Head of caudate nucleus (tissue), 42 donors: ENCODE data around the gene SF3B4.
"Not testable (repeated sequence)": the region's sequence is repeated elsewhere in the genome, so short reads cannot be mapped to it uniquely, and the experiment has no call there.

Experiments
- DNase-seq, 42 donors: peaks; one replicate each; pipeline versions ENCODE4 v3.0.0 to v3.0.0-alpha.2; 2020 to 2021; ENCODE audit warnings: mixed read lengths in 7 of 42
- intact Hi-C: fragments of 100-400 bp; cut with DNase I; formaldehyde crosslinking; loops from one replicate; pipeline ENCODE4 v1.15.0; 2022

Gene SF3B4, protein sequence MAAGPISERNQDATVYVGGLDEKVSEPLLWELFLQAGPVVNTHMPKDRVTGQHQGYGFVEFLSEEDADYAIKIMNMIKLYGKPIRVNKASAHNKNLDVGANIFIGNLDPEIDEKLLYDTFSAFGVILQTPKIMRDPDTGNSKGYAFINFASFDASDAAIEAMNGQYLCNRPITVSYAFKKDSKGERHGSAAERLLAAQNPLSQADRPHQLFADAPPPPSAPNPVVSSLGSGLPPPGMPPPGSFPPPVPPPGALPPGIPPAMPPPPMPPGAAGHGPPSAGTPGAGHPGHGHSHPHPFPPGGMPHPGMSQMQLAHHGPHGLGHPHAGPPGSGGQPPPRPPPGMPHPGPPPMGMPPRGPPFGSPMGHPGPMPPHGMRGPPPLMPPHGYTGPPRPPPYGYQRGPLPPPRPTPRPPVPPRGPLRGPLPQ

GRCh38 chr1:149927563-149928400 is at the start of gene SF3B4:
SF3B4 (minus strand) TSS chr1:149927803; CDS start chr1:149927759, 44 bp downstream.
- intact Hi-C loops = no loop called here
- DNase-seq = peak; percentile 95 to 99 (median 98)

- intact Hi-C loops = no loop called here
- no peak for DNase-seq
Measured at GRCh38 chr1:149977345-149977744, 49.7 kb upstream of the SF3B4 start.

DNA sequence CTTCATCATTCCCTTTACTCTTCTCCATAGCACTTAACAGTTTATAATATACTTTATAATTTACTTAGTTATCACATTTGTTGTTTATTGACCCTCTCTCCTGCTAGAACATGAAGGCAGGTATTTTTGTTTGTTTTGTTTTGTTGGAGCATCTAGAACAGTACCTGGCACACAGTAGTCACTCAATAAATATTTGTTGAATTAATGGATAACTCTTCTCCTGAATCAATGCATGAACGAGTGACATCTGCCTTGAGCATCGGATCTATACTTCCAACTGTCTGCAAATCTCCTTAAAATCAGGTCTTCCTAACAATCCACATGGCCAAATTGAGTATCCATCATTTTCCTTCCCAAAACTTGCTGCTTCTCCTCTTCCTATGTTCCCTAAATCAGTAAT is 44.9 kb upstream of the SF3B4 start:
- no peak for DNase-seq
- intact Hi-C loops = no loop called here

DNA sequence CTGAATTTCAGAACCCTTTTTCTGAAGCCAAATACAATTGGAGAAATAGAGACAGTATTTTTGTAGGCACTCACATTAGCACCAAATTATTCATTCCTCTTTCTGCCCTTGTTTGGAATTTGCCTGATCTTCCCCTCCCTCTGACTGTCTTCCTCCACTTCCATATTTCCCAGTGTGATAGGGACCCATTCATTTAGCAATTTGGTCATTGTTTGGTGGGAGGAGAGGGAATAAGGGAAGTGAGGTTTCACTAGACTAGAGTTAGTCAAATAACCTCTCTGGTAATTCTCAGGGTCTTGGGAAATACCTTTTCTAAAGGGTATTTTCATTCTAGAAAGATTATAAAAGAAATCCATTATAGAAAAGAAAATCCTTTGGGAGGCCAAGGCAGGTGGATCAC is 40.0 kb upstream of the SF3B4 start:
- no peak for DNase-seq
- intact Hi-C loops = loop anchor here (10.0 kb wide), 1 partner anchor 217 kb away; no protein-coding TSS in a partner anchor

GRCh38 chr1:149967041-149967440 is 39.4 kb upstream of the SF3B4 start:
- intact Hi-C loops = loop anchor here (10.0 kb wide), 1 partner anchor 218 kb away; no protein-coding TSS in a partner anchor
- DNase-seq = no peak

DNA sequence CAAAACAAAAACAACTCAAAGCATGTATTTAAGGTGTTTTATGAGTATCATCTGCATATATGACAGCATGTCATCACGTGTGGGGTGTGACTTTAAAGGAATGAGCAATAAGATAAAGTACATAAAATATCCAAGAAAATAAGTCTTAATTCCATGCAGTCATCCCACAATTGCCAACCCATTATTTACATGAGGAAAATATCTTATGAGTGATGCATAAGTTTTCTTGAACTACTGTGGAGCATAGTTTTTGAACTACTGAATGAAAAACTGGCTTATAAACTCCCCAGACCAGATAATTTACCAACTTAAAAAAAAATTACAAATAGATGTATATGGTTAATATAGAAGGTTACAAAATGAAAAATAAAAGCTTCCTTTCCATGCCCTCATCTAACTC is 38.8 kb upstream of the SF3B4 start:
- intact Hi-C loops = loop anchor here (10.0 kb wide), 1 partner anchor 218 kb away; no protein-coding TSS in a partner anchor
- no peak for DNase-seq

- DNase-seq = no peak
- intact Hi-C loops = loop anchor here (10.0 kb wide), 1 partner anchor 219 kb away; no protein-coding TSS in a partner anchor
Measured at GRCh38 chr1:149965440-149965839, 37.8 kb upstream of the SF3B4 start.

GRCh38 chr1:149963358-149963757 is 35.8 kb upstream of the SF3B4 start:
- DNase-seq = no peak
- intact Hi-C loops = loop anchor here (2.0 to 10.0 kb wide), 3 partner anchors 34 to 221 kb away; no protein-coding TSS in a partner anchor

DNA sequence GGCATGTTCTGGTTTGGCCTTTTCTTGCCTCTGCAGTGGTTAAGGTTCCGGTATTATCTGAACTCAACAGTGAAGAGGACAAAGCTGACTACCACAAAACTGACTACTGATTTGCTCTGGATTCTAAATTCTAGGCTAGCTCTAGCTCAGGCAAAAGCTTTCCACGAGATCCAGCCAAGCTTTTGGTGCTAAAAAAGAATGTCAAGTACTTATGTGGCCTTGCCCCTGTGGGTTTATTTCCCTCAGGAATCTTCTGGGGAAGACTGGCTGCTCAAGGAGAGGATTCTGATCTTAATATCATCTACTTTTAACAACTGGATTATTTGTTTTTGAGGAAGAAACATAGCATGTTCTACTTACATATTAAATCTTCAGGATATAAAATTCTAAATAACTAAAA is 35.1 kb upstream of the SF3B4 start:
- intact Hi-C loops = loop anchor here (2.0 to 10.0 kb wide), 3 partner anchors 35 to 222 kb away; no protein-coding TSS in a partner anchor
- DNase-seq = no peak

DNA sequence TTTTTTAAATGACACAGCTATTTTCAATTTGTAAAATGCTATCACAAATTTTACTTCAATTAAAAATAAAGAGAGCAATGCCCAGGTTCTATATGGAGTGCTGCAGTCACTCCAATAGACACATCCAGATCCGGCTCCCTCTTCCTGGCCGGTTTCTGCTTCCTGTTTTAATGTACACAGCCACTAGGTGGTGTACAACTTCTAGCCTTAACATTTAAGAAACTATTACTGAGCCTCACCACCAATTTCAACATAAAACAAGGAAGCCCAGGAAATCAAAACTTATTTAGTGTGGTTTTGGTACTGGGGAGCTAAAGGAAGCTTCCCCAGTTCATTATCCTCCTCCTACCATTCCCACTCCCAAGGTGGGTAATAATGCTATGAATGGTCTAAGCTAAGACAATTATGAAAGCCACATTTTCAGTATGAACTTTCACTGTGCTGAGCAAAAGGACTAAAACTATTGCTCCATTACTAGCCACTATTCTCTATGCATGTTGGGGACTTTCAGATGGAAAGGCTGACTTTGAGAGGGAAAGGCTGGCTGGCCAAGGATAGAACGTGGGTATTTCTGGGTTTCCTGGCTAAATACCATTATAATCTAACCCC is 34.5 kb upstream of the SF3B4 start:
- intact Hi-C loops = loop anchor here (2.0 to 10.0 kb wide), 3 partner anchors 35 to 223 kb away; no protein-coding TSS in a partner anchor
- DNase-seq = peak in 34 of 42 donors; percentile 14 to 85 (median 64)

DNA sequence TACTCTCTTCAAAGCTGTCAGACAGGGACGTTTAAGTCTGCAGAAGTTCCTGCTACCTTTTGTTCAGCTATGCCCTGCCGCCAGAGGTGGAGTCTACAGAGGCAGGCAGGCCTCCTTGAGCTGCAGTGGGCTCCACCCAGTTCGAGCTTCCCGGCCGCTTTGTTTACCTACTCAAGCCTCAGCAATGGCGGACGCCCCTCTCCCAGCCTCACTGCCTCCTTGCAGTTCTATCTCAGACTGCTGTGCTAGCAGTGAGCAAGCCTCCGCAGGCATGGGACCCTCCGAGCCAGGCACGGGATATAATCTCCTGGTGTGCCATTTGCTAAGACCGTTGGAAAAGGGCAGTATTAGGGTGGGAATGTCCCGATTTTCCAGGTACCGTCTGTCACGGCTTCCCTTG is 29.9 kb upstream of the SF3B4 start:
- DNase-seq, intact Hi-C loops: not testable (repeated sequence)

GRCh38 chr1:149949911-149950310 is 22.3 kb upstream of the SF3B4 start:
- intact Hi-C loops = no loop called here
- no peak for DNase-seq

DNA sequence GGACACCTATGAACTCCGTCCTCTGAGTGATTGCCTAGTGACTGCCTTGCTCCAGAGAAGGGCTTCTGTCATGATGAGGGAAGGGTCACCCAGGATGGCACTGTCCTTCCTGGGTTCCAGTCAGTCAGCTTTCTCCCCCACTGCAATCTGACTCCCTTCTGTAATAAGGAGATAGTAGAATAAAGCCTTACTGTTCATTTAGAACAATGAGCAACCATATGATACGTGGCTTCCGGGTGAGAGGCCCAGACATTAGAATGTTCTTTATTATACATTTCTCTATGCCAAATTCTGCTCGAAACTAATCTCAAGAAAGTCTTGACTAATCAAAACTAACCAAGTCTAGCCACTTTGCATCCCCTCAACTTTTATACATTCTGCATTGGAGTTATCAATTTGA is 17.6 kb upstream of the SF3B4 start:
- DNase-seq = no peak

DNA sequence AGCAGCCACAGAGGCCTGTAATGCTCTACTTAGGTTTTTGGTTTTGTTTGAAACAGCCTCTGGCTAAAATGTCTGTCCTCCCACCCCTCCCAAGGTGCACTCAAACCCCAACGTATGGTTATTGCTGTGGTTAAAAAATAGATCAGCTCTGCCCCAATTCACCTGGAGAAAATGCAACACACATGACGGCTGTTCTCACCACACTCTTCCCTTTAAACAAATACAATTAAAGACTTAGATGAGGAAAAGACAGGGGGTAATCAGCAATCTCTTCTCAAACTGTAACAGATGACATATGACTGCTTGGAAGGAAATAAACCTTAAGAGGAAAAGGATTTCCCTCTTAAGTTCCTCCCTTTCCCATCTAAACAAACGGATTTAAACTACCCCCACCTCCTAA is 15.3 kb upstream of the SF3B4 start:
- no peak for DNase-seq
- intact Hi-C loops = no loop called here

More for the DNA sequence above, 17.6 kb upstream of the SF3B4 start:
- intact Hi-C loops = no loop called here

GRCh38 chr1:149942207-149942606 is 14.6 kb upstream of the SF3B4 start:
- peak in 27 of 42 donors; percentile 15 to 74 (median 46) for DNase-seq
- intact Hi-C loops = no loop called here

DNA sequence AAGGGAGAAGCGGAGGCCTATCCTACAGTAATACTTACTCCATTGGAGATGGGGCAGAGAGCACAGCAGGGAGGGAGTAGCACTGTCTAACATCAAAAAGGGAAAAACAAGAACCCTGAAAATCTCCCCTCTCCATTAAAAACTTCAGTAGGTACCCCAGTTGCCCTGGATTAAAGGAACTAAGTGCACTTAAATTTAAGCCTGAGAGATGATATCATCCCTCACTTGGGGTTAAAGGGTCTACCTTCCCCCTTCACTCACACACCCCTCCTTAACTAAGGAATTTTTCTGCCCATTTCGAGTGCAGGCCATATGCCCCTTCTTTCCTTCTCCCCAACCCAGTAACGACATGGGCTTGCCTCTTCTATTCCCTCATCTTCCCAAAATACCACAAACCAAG is 12.8 kb upstream of the SF3B4 start:
- DNase-seq = no peak
- intact Hi-C loops = no loop called here

DNA sequence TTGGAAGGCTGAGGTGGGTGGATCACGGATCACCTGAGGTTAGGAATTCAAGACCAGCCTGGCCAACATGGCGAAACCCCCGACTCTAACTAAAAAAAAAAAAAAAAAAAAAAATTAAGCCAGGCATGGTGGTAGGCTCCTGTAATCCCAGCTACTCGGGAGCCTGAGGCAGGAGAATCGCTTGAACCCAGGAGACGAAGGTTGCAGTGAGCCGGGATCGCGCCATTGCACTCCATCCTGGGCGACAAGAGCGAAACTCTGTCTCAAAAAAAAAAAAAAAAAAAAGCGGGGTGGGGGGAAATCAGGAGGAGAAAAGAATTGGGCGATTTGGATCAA is 11.0 kb upstream of the SF3B4 start:
- intact Hi-C loops, DNase-seq: not testable (repeated sequence)

- DNase-seq = no peak
Measured at GRCh38 chr1:149937759-149938158, 10.2 kb upstream of the SF3B4 start.

DNA sequence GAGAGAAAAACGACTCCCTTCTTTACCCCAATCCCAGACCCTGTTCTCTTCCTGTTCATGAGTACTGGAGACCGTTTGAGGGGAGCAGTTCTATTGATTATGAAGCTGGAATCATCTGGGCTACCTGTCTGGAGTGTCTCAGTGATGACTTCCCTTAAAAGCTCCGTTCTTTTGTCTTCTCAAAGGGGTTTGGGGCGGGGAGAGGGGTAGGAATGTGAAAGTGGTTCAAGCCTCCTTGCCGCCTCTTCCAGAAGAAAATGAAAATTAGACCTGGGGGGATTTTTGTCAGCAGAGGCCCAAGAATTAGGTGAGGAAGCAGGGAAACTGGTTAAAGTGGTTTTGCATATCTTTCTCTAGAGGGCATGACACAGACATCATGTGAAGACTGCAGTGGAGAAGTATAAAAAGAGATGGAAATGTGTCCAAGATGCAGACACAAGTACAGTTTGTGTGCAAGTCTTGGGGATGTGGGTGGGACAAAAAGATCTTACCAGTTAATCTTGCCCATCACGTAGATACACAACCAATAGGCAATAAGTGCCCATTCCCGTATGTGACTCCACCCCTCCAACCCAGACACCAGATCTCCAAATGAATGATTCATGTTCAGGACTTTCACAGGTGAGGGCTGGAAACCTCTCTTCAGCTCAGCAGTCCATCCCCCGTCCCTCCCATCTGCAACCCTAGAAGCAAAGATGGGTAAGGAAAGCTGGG is 9.5 kb upstream of the SF3B4 start:
- peak in 5 of 42 donors; percentile 11 to 68 (median 20) for DNase-seq
- intact Hi-C loops = no loop called here

More at GRCh38 chr1:149937759-149938158, 10.2 kb upstream of the SF3B4 start:
- intact Hi-C loops = no loop called here
